Natural killer cell (primary cell): ENCODE data around the gene RTP5. TPM values are rescaled to one million over a fixed set of nuclear protein-coding genes. Genes with fewer than 3 reads are reported as not detected.
"Not testable (repeated sequence)": the region's sequence is repeated elsewhere in the genome, so short reads cannot be mapped to it uniquely, and the experiment has no call there.

Experiments
- ATAC-seq, 3 donors: fragments of 150-1000 bp in 2 of 3; fragments of 200-7000 bp in 1 of 3; cut with Tn5 transposase; 1 replicate in 1 of 3; 2 replicates in 2 of 3; pipeline ENCODE4 v1.10.0; 2021; ENCODE audit warnings: mild to moderate bottlenecking in 2 of 3, moderate library complexity in 2 of 3
- DNase-seq, 2 donors: peaks; one replicate each; pipeline versions ENCODE4 v3.0.0 to v3.0.0-alpha.2; 2013 to 2021; ENCODE audit warnings: mixed read lengths in 1 of 2
- H3K27ac ChIP-seq: one replicate; pipeline ENCODE4 v1.5.1; 2013; ENCODE audit warnings: mild to moderate bottlenecking, low read length
- H3K27me3 ChIP-seq: one replicate; pipeline ENCODE4 v1.6.1; 2013; ENCODE audit warnings: low read length; ENCODE audit not compliant: control insufficient read depth, insufficient read depth
- H3K36me3 ChIP-seq: one replicate; pipeline ENCODE4 v1.6.1; 2013; ENCODE audit warnings: low read length; ENCODE audit not compliant: control insufficient read depth, insufficient read depth
- H3K4me1 ChIP-seq: one replicate; pipeline ENCODE4 v1.6.1; 2013; ENCODE audit warnings: low read length; ENCODE audit not compliant: control insufficient read depth, insufficient read depth
- H3K4me3 ChIP-seq: one replicate; pipeline ENCODE4 v1.5.1; 2013; ENCODE audit warnings: low read length
- H3K9me3 ChIP-seq: one replicate; pipeline ENCODE4 v1.6.1; 2013; ENCODE audit warnings: low read length; ENCODE audit not compliant: control insufficient read depth, insufficient read depth
- H3K27ac Mint-ChIP-seq, 2 donors: one replicate each; pipeline ENCODE4 v1.8.0; 2022; ENCODE audit warnings: mild to moderate bottlenecking in 2 of 2, mixed read lengths in 2 of 2, moderate library complexity in 1 of 2
- H3K27me3 Mint-ChIP-seq, 2 donors: one replicate each; pipeline ENCODE4 v1.8.0; 2022; ENCODE audit warnings: low read depth in 2 of 2, mixed read lengths in 2 of 2
- H3K36me3 Mint-ChIP-seq: one replicate; pipeline ENCODE4 v1.8.0; 2022; ENCODE audit warnings: mixed read lengths
- H3K4me1 Mint-ChIP-seq, 2 donors: one replicate each; pipeline ENCODE4 v1.8.0; 2022; ENCODE audit warnings: mixed read lengths in 2 of 2
- H3K4me3 Mint-ChIP-seq: one replicate; pipeline ENCODE4 v1.8.0; 2022; ENCODE audit warnings: mild to moderate bottlenecking, moderate library complexity, mixed read lengths
- H3K9me3 Mint-ChIP-seq, 2 donors: one replicate each; pipeline ENCODE4 v1.8.0; 2022; ENCODE audit warnings: mixed read lengths in 2 of 2
- CTCF ChIP-seq: fragments of 200-600 bp; IDR thresholded peaks from one replicate; pipeline ENCODE4 v1.8.0; 2022; ENCODE audit warnings: antibody characterized with exemption
- WGBS: methylation state at CpG from one replicate; pipeline ENCODE4 v1.1.7; 2013; ENCODE audit warnings: missing lambda C conversion rate; ENCODE audit not compliant: insufficient coverage; 5-methylcytosine and 5-hydroxymethylcytosine counted together
- intact Hi-C: fragments of 100-400 bp; cut with micrococcal nuclease; formaldehyde crosslinking; loops from one replicate; pipeline ENCODE4 v1.14.2; 2022
- total RNA-seq, 4 donors: library from RNA; stranded (reverse); fragments of 120-200 nt in 1 of 4; gene quantifications; one replicate each; pipeline versions ENCODE4 v1.2.3 to v1.2.4, GENCODE V29; 2013 to 2022

The RTP5 gene
- total RNA-seq, 3 donors from 2014 or later (not counting 1 experiment from before 2014, with no cell fraction given): 0.47 to 1.7 (median 0.68) TPM

- H3K36me3 Mint-ChIP-seq: no peaks in the 10 kb centered on the region
- no peaks in the 10 kb centered on the region for H3K9me3 Mint-ChIP-seq
- no peak overlapping the region for H3K4me3 Mint-ChIP-seq
- DNase-seq (no peak), ATAC-seq (no peak)
- H3K27me3 Mint-ChIP-seq: peaks cover 12 to 45% of the 10 kb centered on the region in 2 donors
- WGBS: 60% methylated on average over 8 of the region's 13 CpGs
- H3K36me3 ChIP-seq: no peaks in the 10 kb centered on the region
- H3K27me3 ChIP-seq: peaks cover 7% of the 10 kb centered on the region
- intact Hi-C loops: no loop called here
- H3K4me1 ChIP-seq: no peaks in the 10 kb centered on the region
- no peak overlapping the region for H3K27ac Mint-ChIP-seq
- no peak overlapping the region for H3K4me3 ChIP-seq
- no peak overlapping the region for H3K27ac ChIP-seq
- H3K4me1 Mint-ChIP-seq: peaks cover 10 to 15% of the 10 kb centered on the region in 2 donors
- TF ChIP-seq CTCF: no peak
- H3K9me3 ChIP-seq: no peaks in the 10 kb centered on the region
Measured at GRCh38 chr2:241833101-241833663, 36.3 kb upstream of the RTP5 start.

GRCh38 chr2:241833756-241834526 is 35.6 kb upstream of the RTP5 start:
- Mint-ChIP-seq H3K4me1 (peaks cover 10 to 15% of the 10 kb centered on the region in 2 donors), H3K27me3 (peaks cover 18 to 51% of the 10 kb centered on the region in 2 donors)
- intact Hi-C loops, H3K27ac Mint-ChIP-seq, H3K4me3 Mint-ChIP-seq, DNase-seq, H3K9me3 Mint-ChIP-seq, H3K4me1 ChIP-seq, H3K27me3 ChIP-seq, ATAC-seq, H3K9me3 ChIP-seq, H3K36me3 Mint-ChIP-seq, H3K27ac ChIP-seq, H3K36me3 ChIP-seq, H3K4me3 ChIP-seq: not testable (repeated sequence)
- 87% methylated on average over 28 of the region's 28 CpGs for WGBS

DNA sequence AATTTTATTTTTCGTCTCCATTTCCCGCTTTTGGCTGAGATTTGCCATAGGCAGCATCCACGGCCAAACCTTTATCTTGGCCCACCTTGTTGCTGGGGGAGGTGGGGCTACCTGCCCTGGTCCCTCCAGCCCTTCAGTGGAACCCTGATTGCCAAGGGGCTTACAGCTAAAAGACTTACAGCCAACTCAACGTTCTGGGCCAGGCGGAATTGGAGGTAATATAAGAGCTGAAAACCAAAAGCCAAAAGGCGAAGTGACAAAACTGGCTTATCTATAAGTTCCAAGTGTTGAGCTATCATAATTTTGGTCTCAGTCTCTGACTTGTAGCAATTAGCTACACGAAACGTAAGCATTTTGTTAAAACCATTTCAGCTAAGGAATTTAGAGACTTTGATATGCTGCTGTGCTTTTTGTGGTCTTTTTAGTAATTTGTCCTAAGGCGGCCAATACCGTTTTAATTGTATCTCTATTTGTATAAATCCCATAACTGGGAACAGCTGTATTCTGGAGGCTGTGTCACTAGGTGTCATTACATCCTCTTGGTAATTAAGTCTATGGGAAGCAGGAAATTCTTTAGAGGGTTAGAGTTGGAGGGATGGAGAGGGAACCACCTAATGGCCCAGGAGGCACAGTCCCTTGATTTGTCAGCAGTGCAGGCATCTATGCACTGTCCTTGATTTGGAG is 34.9 kb upstream of the RTP5 start:
- Mint-ChIP-seq H3K9me3 (no peaks in the 10 kb centered on the region), H3K27ac (no peak overlapping the region), H3K36me3 (no peaks in the 10 kb centered on the region), H3K4me3 (no peak overlapping the region), H3K27me3 (peaks cover 20 to 51% of the 10 kb centered on the region in 2 donors), H3K4me1 (peaks cover 10 to 15% of the 10 kb centered on the region in 2 donors)
- no peaks in the 10 kb centered on the region for H3K4me1 ChIP-seq
- no peaks in the 10 kb centered on the region for H3K36me3 ChIP-seq
- 93% methylated on average over 8 of the region's 10 CpGs for WGBS
- no peaks in the 10 kb centered on the region for H3K9me3 ChIP-seq
- H3K27ac ChIP-seq: no peak overlapping the region
- no peak overlapping the region for H3K4me3 ChIP-seq
- ATAC-seq (no peak), DNase-seq (peak in 1 of 2 donors; percentile 10)
- TF ChIP-seq CTCF: no peak
- intact Hi-C loops: no loop called here
- peaks cover 7% of the 10 kb centered on the region for H3K27me3 ChIP-seq

DNA sequence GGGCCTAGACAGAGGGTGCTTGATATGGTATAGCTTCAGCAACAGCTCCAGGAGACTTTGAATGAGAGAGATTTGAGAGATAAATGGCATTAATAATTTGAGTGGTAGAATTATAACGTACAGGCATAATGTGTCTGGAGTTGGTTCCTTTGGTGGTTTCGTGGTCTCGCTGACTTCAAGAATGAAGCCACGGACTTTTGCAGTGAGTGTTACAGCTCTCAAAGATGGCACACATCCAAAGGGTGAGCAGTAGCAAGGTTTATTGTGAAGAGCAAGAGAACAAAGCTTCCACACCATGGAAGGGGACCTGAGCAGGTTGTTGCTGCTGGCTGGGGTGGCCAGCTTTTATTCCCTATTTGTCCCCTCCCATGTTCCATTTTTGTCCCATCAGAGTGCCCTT is 33.9 kb upstream of the RTP5 start:
- Mint-ChIP-seq H3K27me3 (peaks cover 20 to 46% of the 10 kb centered on the region in 2 donors), H3K27ac (no peak overlapping the region), H3K9me3 (no peaks in the 10 kb centered on the region), H3K4me1 (peaks cover 14 to 20% of the 10 kb centered on the region in 2 donors), H3K36me3 (no peaks in the 10 kb centered on the region), H3K4me3 (no peak overlapping the region)
- H3K27ac ChIP-seq: no peak overlapping the region
- no peaks in the 10 kb centered on the region for H3K9me3 ChIP-seq
- ATAC-seq (no peak), DNase-seq (no peak)
- no peaks in the 10 kb centered on the region for H3K36me3 ChIP-seq
- WGBS: 24% methylated on average over 4 of the region's 4 CpGs
- H3K4me1 ChIP-seq: no peaks in the 10 kb centered on the region
- intact Hi-C loops: no loop called here
- H3K4me3 ChIP-seq: no peak overlapping the region
- peaks cover 7% of the 10 kb centered on the region for H3K27me3 ChIP-seq
- no peak for TF ChIP-seq CTCF
